GM18868 (cell line): ENCODE data around the gene HS3ST4.

Experiments used
- ATAC-seq: cut with Tn5 transposase; IDR thresholded peaks from one replicate; pipeline ENCODE4 v1.9.1; 2021; ENCODE audit warnings: mild to moderate bottlenecking, moderate library complexity; ENCODE audit not compliant: unreplicated experiment

The HS3ST4 gene

GRCh38 chr16:25817876-25818275 lies 126.1 kb downstream of the HS3ST4 start:
- ATAC-seq: no peak

GRCh38 chr16:25823891-25824290 lies 132.1 kb downstream of the HS3ST4 start:
- ATAC-seq: no peak

- no peak for ATAC-seq
Observed at GRCh38 chr16:25827709-25828108, 135.9 kb downstream of the HS3ST4 start.

- no peak for ATAC-seq
Observed at GRCh38 chr16:25828510-25828909, 136.8 kb downstream of the HS3ST4 start.

GRCh38 chr16:25832291-25832690 lies 140.5 kb downstream of the HS3ST4 start:
- no peak for ATAC-seq

DNA sequence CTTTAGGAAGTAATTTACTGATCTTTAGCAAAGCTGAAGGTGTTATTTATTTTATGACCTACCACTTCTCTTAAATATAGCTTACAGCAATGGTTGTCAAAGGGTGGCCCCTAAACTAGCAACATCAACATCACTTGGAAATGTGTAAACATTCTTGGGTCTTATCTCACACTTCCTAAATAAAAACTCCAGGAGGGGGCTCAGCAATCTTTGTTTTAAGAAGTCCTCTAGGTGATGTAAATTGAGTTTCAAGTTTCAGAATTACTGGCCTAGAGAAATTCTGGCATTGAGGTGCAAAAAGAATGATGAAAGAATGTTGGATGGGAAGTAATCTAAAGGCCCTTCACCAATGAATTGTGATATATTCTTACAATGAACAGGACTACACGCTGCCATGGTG lies 142.3 kb downstream of the HS3ST4 start:
- ATAC-seq: no peak

DNA sequence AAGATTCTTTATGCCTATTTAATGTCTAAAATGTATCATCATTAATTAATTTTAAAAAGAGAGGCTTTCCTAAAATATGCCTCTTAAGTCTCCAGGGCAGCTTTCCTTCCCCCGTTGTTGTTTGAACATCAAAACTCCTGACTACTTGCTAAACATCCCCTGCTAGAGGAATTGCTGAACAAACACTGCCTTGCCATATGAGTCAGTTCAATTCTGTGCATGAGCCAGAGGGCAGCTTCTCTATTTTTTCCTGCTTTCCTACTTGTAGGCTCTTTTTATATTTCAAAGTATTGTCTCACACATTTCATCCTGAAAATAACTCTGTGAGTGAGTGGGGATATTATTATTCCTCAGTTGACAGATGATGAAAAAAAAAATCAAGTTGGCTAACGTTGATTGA lies 143.4 kb downstream of the HS3ST4 start:
- no peak for ATAC-seq

- ATAC-seq: peak; percentile 47
Observed at GRCh38 chr16:25838724-25839186, 147.0 kb downstream of the HS3ST4 start.

DNA sequence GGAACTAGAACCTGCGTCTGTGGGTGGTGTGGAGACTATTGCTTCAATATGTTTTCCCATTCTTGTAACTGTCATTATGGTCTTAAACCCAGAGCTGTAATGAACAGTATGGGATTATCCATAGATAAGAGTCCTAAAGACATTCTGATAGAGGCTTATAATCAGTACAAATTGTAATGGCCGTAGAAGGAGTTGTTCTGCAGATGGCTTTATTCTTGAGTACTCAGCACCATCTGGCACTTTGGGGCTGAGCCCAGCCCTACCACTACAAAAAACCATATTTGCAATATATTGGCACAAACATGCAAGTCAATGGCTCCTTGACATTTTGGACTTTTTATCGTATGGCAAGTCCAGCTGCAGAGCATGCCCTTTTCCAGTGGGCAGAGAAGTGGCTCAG lies 150.0 kb downstream of the HS3ST4 start:
- ATAC-seq: no peak

DNA sequence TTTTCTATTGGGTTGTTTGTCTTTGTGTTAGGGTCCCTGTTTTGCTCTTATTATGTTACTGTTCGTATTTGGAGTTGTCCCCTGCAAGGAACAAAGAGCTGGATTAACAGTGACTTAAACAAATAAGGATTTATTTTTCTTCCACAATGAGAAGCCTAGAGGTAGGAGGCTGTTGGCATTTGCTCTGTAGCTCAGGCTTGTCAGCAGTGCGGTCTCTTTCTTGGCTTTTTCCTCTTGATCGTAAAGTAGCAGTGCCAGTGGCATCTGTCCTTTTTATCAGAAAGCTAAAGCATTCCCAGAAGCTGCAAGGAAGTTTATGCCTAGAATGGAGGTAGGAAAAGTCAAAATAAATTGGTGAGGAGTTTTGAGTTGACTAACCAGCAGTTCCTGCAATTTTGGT lies 154.1 kb downstream of the HS3ST4 start:
- no peak for ATAC-seq

GRCh38 chr16:25854141-25854540 lies 162.4 kb downstream of the HS3ST4 start:
- ATAC-seq: no peak

- no peak for ATAC-seq
Observed at GRCh38 chr16:25855063-25855462, 163.3 kb downstream of the HS3ST4 start.

DNA sequence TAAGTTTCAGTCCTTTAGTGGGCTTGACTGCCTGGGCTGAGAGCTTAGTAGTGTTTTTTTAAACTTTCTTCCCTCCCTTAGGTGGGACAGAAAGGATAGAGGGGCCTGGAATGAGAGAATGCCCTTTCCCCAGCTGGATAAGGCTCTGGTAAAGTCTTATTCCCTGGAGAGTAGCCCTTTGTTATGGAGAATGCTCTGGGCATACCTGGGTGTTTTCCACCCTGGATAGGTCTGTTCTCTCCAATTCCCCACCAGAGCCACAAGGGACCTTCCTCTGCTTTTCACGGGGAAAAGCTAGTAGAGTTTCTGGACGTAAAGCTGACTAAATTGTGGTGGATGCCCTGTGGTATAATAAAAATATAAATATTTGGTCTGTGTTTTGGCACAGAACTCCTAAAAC lies 164.1 kb downstream of the HS3ST4 start:
- no peak for ATAC-seq

DNA sequence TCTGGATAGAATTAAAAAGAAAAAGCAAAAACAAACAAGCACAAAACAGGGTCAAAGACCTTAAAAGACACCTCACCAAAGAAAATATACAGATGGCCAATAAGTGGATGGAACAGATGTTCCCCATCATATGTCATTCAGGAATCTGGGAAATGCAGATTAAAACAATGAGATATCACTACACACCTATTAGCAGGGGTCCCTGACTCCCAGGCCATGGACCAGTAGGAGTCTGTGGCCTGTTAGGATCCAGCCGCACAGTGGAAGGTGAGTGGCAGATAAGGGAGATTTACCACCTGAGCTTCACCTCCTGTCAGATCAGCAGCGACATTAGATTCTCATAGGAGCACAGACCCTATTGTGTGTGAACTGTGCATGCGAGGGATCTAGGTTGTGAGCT lies 167.9 kb downstream of the HS3ST4 start:
- no peak for ATAC-seq

DNA sequence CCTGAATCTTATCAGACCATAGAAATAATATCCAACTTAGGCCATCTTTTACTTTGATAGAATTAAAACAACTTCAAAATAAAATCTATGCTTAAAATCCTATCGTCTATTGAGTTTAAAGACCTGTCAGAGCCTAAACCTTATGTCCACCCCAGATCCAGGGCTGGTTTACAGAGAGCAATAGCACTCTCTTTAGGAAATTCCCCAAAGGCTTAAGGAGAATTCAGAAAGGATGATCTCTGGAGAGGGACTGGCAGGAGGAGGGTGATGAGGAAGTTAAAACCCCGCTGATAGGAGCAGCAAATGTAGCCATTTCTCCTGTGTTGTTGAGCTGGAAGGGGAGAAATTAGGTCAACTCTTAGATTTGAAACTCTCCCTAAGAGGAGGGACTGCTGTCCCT lies 175.3 kb downstream of the HS3ST4 start:
- no peak for ATAC-seq

GRCh38 chr16:25868106-25868505 lies 176.3 kb downstream of the HS3ST4 start:
- no peak for ATAC-seq

GRCh38 chr16:25868706-25869370 lies 177.1 kb downstream of the HS3ST4 start:
- ATAC-seq: no peak

- no peak for ATAC-seq
Observed at GRCh38 chr16:25872369-25873070, 180.8 kb downstream of the HS3ST4 start.

- ATAC-seq: no peak
Observed at GRCh38 chr16:25874196-25874595, 182.4 kb downstream of the HS3ST4 start.

GRCh38 chr16:25875956-25876598 lies 184.3 kb downstream of the HS3ST4 start:
- ATAC-seq: no peak

DNA sequence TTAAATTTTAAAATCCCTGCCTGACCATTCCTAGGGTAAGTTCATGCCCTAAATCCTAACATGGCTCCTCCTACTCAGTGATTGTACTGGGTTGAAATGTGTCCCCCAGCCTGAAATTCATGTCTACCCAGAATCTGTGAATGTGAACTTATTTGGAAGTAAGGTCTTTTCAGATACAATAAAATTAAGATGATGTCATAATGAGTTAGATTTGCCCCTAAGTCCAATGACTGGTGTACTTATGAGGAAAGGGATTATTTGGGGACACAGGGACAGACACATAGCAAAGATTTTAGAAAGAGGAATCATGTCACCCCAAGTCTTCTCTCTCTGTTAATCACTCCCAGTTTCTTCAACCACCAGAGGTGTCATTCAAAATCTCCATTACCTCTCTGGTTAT lies 185.3 kb downstream of the HS3ST4 start:
- ATAC-seq: no peak

GRCh38 chr16:25886598-25886997 lies 194.8 kb downstream of the HS3ST4 start:
- ATAC-seq: no peak
